ENCODE measurements around the gene LILRA6. TPM values are rescaled to one million over a fixed set of nuclear protein-coding genes. Genes with fewer than 3 reads are reported as not detected.
"Not testable (repeated sequence)": the region's sequence is repeated elsewhere in the genome, so short reads cannot be mapped to it uniquely, and the experiment has no call there.

Gene LILRA6
- 0.95 TPM for total RNA-seq

GRCh38 chr19:54242646-54243045 is at the start of gene LILRA6:
Gene LILRA6 (minus strand): TSS chr19:54242790.
- DNase-seq (ENCODE audit: low spot score) = not testable (repeated sequence)

- not testable (repeated sequence) for DNase-seq (ENCODE audit: low spot score)
Measured at GRCh38 chr19:54289160-54289559, 46.6 kb upstream of the LILRA6 start.

DNA sequence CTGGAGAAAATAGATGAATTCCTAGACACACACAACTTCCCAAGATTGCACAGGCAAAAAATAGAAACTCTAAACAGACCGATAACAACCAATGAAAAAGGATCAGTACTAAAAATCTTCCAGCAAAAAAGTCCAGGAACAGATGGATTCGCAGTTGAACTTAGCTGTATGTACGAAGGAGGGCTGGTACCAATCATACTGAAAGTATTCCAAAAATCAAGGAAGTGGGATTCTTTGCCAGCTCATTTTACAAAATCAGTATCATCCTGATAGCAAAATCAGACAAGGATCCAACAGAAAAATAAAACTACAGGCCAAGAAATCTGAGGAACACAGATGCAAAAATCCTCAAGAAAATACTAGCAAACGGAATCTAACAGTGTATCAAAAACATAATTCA is 44.9 kb upstream of the LILRA6 start:
- DNase-seq (ENCODE audit: low spot score) = no peak

DNA sequence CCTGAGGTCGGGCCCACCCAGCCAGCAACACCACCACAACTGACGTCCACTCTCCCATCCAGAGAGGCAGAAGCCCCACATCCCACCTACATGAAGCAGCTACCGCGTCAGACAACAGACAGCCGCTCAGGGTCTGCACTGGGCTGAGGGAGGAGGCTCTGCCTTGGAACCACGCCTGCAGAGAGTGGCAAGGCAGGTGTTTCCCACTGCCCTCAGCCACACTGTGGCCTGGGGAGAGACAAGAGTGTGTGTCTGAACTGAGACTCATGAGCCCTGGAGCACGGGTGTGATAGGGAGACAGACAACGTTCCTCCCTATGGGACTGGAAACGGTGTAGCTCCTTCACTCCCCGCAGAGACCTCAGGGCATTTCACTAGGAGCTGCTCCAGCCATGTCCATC is 43.7 kb upstream of the LILRA6 start:
- not testable (repeated sequence) for DNase-seq (ENCODE audit: low spot score)

- not testable (repeated sequence) for DNase-seq (ENCODE audit: low spot score)
Measured at GRCh38 chr19:54285427-54286056, 43.0 kb upstream of the LILRA6 start.

GRCh38 chr19:54282686-54283470 is 40.3 kb upstream of the LILRA6 start:
- DNase-seq (ENCODE audit: low spot score) = no peak

GRCh38 chr19:54281729-54282075 is 39.1 kb upstream of the LILRA6 start:
- DNase-seq (ENCODE audit: low spot score) = not testable (repeated sequence)

- no peak for DNase-seq (ENCODE audit: low spot score)
Measured at GRCh38 chr19:54281007-54281728, 38.6 kb upstream of the LILRA6 start, which contains the start of gene LILRB2. Gene LILRB2 (minus strand): TSS chr19:54281110. CDS start chr19:54280496, 614 bp downstream.

DNA sequence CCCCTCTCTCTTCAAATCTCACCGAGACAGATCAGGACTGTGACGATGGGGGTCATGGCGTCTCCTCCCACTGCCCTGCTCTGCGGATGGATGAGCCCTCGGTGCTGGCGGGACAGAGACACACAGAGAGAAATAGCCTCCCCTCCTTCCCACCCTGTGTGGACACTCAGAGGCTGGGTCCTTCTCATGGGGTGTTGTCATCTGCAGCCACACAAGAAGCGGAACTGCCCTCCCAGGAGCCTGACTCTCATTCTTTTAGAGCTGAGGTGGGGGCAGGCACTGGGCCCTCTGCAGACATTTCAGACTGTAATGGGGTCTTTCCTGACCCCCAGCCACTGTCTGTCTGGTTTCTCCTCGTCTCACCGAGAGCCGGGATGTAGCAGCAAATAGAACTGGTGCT is 37.9 kb upstream of the LILRA6 start:
- not testable (repeated sequence) for DNase-seq (ENCODE audit: low spot score)

GRCh38 chr19:54280025-54280424 is 37.4 kb upstream of the LILRA6 start:
- DNase-seq (ENCODE audit: low spot score) = not testable (repeated sequence)

DNA sequence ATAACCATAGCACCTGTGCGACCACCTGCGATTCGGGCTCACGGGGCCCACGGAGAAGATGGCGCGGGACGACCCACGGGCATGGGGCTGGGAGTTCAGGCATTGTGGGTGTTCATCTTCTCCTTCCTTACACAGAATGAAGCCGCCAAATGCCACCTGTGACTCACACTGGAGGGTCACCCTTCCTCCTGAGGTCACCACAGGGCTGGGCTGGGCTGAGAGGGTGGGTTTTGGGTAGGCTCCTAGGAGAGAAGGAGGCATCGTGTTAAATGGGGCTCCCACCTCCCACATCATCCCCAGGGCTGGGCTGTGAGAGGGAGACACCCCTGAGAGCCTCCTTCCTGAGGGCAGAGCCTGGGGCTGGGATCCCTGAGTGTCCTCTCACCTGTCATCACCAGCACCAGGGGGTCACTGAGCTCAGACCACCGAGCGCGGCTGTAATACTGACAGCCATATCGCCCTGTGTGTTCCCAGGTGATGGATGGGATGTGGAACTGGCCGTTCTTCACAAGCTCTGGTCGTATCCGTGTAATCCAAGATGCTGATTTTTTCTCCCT is 36.9 kb upstream of the LILRA6 start:
- DNase-seq (ENCODE audit: low spot score) = no peak

GRCh38 chr19:54278571-54279195 is 36.1 kb upstream of the LILRA6 start:
- DNase-seq (ENCODE audit: low spot score) = not testable (repeated sequence)

- DNase-seq (ENCODE audit: low spot score) = not testable (repeated sequence)
Measured at GRCh38 chr19:54278056-54278455, 35.5 kb upstream of the LILRA6 start.

DNA sequence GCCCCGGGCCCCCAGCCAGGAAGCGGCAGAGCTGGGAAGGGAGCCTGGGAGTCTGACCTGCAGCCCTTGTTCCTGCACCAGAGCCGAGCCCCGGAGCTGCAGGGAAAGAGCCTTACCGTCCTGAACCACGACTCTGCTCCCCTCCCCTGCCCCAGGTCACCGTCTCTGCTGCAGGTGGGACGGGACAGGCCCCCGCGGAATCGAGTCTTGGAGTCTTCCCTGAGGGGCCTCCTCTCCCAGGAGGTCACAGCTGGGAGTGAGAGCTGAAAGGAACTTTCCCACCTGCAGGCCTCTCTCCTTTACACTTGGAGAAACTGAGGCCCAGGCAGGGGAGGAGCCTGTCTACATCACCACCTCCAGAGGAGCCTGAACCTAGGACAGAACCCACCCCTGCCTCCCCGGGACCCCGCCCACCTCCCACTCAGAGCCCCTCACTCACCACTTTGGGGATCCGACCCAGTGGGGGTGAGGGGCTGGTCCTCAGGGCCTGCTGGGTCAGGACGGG is 34.6 kb upstream of the LILRA6 start:
- DNase-seq (ENCODE audit: low spot score) = not testable (repeated sequence)

GRCh38 chr19:54275951-54276350 is 33.4 kb upstream of the LILRA6 start:
- no peak for DNase-seq (ENCODE audit: low spot score)

- not testable (repeated sequence) for DNase-seq (ENCODE audit: low spot score)
Measured at GRCh38 chr19:54274516-54274915, 31.9 kb upstream of the LILRA6 start.

DNA sequence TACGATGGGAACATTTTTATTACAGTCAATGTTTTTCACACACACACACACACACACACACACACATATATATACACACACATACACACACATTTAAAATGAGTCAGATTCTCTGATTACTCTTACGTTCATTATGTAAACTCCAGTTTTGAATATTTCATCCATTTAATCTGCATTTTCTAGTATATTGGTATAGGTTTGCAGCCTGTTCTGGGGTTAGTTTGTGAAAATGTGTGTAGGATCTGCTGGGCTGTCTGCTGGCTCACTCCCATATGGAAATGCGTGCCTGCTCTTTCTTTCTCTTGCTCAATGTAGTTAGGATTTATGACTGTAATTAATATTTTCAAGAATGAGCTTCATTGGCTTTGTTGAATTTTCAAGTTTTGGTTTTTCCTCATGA is 31.2 kb upstream of the LILRA6 start:
- no peak for DNase-seq (ENCODE audit: low spot score)

DNA sequence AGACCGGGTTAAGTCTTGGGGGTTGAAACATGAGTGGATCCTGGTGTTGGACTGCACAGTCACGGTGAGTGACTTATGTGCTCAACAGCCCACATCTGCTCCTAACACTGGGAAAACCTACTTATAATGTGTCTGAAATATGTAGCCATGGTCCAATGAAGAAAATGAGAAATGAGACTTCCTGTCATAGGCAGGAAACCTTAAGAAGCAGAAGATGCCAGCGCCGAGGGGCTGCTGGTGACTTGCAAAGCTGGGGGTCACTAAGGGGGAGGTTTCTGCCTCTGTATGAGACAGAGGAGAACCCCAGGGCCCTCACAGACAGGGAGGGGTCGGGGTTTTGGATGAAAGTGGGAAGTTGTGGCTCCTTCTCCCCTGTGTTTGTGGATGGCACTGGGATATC is 29.6 kb upstream of the LILRA6 start:
- not testable (repeated sequence) for DNase-seq (ENCODE audit: low spot score)

GRCh38 chr19:54271587-54271986 is 29.0 kb upstream of the LILRA6 start:
- not testable (repeated sequence) for DNase-seq (ENCODE audit: low spot score)

- DNase-seq (ENCODE audit: low spot score) = no peak
Measured at GRCh38 chr19:54271106-54271505, 28.5 kb upstream of the LILRA6 start.

DNA sequence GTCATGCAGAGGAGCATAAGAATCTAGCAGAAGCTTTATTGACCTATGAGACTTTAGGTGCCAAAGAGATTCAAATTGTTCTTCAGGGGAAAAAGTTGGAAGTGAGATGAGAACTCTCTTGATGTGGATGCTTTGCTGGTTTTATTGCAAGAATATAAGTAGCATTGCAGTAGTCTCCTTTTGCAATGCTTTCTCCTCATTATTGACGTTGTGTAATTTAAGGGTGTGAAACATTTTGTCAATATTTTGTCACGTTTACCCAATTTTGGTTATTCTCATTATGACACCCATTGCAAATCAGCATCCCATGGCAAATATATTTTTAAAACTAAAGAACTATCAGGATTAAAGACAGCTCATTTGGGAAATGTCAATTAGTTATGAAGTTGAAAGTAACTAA is 26.3 kb upstream of the LILRA6 start:
- no peak for DNase-seq (ENCODE audit: low spot score)

DNA sequence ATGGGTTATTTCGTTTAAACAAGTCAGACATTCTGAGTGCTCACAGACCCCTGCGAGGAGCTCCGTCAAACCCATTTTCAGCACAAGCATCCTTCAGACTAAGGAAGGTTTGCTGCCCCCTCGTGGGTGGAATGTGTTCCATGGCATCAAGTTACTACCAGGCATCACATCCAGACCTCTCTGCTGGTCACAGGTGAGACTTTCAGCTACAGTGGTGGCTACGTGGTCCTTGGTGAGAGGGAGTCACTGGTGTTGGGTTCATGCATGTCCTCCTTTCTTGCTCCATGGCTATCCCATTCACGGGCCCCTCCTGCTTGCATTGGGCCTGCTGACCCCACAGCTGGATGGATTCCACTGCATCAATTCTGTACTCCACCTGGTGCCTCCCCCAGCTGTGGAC is 23.5 kb upstream of the LILRA6 start:
- DNase-seq (ENCODE audit: low spot score) = peak; percentile 83
